ENCODE measurements around the gene GOLIM4. TPM values are rescaled to one million over a fixed set of nuclear protein-coding genes. Genes with fewer than 3 reads are reported as not detected.
"Not testable (repeated sequence)": the region's sequence is repeated elsewhere in the genome, so short reads cannot be mapped to it uniquely, and the experiment has no call there.

Gene GOLIM4
- total RNA-seq, 1 donor from 2014 or later, result 3.4 TPM

DNA sequence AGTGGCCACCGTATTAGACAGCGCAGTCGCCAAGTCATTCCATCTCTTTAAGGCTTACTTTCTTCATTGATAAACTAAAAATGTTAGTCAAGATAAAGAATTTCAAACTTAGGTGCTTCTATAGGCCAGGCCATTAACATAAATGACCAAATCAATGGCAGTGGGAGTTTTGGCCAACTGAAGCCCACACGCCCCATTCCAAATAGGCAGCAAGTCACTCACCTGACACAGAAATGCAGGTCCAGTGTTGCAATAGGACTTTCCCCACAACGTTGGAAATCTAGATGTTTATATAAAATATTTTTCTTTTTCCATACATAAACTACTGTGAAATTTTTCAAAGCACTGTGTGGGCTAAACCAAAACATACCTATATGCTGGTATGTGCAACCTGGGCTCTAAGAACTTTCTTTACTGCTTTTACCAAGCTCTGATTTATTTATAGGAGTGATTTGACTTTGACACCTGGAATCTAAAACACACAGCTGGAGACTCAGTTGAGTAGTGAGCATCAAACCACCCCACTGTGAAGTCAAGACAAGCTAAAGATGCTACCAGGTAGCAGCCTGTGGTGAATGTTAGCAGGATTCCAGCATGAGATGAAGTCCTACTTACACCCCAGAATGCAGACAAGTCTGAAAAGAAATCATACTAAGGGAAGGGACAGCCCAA lies 15.1 kb downstream of the GOLIM4 start:
- intact Hi-C loops (cut with micrococcal nuclease), result no loop called here

DNA sequence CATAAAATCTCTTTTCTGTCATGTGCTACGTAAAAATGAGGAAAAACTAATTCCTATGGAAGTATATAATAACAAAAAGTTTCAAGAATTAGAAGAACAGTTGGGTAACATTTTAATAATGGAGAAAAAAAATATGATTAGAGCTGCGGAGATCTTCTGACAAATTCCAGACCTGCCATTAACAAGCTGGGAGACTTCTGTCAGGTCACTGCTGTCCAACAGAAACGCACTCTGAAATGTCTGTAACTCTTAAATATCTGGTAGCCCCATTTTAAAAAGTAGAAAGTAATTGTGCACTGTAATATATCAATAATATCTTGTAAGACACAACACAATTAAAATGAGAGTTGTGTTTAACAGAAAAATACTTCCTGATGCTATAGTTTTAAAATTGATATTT lies 15.7 kb downstream of the GOLIM4 start:
- intact Hi-C loops (cut with micrococcal nuclease), result no loop called here

DNA sequence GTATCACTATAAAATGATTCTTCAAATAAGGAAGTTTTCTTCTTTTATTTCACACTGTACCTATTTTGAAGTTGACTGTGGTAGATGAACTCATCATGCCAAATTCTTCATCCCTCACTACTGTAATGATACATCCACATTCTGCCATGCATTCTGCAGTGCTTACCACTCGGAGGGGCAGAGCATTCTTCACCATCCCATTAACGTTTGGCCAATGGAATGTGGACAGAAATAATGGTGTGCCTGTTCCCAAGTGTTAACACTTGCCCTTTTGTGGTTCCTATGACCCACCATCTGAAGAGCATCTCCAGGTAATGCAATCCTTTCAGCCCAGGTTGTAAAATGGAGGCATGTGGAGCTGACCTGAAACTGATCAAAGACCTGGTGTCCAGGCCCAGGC lies 18.6 kb downstream of the GOLIM4 start:
- intact Hi-C loops (cut with micrococcal nuclease), result no loop called here

DNA sequence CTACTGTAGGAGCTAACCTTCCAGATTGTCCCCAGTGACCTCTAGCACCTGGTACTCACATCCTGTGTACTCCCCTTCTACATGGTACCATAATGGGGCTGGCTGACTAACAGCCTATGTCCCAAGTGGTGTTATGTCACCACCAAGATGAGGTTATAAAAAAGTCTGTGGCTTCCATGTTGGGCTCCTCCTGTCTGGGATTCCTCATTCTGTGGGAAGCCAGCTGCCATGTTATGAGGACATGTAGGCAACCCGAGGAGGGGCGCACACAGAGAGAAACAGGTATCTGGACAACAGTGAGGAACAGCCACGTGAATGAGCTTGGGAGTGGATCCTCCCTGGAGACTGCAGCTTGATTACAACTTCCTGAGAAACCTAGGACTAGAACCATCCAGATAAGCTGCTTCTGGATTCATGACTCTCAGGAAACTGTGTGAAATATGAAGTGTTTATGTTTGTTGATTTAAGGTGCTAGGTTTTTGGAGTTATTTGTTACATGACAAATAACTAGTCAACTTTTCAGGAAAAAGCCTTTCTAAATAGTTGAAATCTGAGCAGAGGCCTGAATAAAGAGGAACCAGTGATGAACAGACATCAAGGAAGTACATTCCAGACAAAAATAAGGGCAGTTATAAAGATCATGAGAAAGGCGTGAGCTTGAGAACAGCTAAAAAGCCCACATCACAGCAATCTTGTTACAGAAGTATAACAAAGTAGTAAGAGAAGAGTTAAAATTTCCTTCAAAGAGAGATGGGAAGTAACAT lies 21.7 kb downstream of the GOLIM4 start:
- intact Hi-C loops (cut with micrococcal nuclease), result no loop called here

DNA sequence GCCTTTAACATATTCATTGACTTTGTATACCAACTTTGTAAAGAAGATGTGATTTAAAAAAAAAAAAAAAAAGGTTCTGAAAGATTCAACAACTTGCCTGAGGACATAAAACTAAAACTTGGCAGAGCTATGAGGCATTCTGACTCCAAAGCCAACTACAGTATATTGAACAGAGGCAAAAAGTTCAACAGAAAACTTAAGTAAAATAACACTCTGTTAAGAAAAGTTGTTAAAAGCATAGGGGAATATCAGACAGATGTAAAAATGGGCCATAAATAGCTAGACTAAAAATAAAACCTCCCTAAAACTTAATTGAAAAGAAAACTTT lies 23.4 kb downstream of the GOLIM4 start:
- intact Hi-C loops (cut with micrococcal nuclease), result no loop called here

- intact Hi-C loops (cut with micrococcal nuclease), result no loop called here
These were observed 24.0 kb downstream of the GOLIM4 start for GRCh38 chr3:168071591-168072322.

DNA sequence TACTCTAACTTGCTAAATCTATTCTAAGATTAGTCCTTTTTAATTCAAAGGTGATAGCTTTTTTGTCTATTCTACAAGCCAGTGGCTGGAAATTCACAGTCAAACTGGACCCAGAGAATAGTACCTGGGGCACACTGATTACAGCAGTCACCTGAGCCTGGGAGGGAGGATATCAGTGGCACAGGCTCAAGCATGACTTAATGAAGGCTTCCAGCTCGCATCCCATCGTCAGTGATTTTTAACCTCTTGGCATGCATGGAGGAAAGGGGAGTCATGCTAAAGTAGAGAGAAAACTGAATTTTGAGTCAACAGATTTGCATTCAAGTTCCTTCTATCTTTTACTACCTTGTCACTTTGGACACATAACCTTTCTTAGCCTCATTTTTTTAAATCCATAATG lies 24.8 kb downstream of the GOLIM4 start:
- intact Hi-C loops (cut with micrococcal nuclease), result no loop called here

GRCh38 chr3:168068346-168068745 lies 27.4 kb downstream of the GOLIM4 start:
- intact Hi-C loops (cut with micrococcal nuclease), result no loop called here

- intact Hi-C loops (cut with micrococcal nuclease), result no loop called here
These were observed 28.8 kb downstream of the GOLIM4 start for GRCh38 chr3:168066882-168067281.

GRCh38 chr3:168065569-168065968 lies 30.2 kb downstream of the GOLIM4 start:
- intact Hi-C loops (cut with micrococcal nuclease), result no loop called here

- intact Hi-C loops (cut with micrococcal nuclease), result no loop called here
These were observed 32.6 kb downstream of the GOLIM4 start for GRCh38 chr3:168063122-168063521.

DNA sequence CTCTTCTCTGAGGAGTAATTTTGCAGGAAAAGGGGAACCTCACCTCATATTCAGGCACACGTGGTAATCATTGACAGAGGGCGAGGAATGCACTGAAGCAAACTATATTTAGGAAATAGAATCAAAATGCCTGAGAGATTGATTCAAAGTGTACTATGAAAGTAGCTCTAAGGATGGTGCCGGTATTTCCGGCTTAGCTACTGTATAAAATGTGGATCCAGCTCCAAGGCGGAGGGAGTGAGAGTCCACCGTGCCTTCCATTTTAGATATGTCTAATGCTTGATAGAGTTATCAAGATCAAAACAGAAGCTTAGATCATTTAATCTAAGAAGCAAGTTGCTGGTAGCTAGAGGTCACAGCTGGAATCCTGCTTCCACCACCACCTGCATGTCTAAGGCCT lies 33.0 kb downstream of the GOLIM4 start:
- intact Hi-C loops (cut with micrococcal nuclease), result no loop called here

DNA sequence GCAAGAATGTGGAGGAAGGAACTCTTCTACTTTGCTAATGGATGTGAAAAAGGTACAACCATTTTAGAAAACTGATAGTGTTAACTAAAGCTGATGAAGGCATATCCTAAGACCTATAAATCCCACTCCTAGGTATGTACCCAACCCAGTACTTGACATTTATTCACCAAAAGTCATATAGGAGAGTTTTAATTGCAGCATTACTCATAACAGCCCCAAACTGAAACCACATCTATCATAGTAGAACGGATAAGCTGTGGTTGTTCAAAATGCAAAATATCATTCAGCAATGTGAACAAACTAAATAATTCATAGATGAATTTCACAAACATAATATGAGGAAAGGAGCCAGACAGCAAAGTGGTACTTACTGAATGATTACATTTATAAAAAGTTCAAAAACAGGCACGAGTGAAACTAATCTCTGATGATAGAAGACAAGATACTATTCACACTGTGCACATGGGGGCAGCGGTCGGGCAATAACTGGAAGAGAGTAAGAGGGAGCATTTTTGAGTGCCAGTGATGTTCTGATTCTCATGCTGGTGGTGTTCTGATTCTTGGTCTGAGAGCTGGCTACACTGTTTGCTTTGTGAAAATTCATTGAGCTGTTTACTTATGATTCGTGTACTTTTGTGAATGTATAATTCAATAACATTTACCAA lies 34.3 kb downstream of the GOLIM4 start:
- intact Hi-C loops (cut with micrococcal nuclease), result loop anchor here (1.0 kb wide), 1 partner anchor 34 kb away; the partner anchor contains the start of gene GOLIM4

DNA sequence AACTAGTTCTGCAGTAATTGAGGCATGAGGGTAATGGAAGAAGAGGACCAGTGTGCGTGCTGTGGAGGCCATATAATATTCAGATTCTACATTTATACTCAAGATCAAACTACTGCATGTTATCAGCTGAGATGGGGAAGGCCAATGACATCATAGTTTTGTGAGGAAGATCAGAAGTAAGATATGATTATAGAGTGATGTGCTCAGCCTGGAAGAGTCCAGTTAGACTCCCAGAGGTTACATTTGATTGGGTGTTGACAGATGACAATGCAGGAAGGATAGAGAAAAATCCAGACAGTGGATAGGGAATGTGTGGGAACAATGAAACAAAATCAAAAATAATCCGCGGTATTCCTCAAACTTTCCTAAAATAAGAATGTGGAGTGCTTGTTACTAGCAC lies 35.4 kb downstream of the GOLIM4 start:
- intact Hi-C loops (cut with micrococcal nuclease), result no loop called here

DNA sequence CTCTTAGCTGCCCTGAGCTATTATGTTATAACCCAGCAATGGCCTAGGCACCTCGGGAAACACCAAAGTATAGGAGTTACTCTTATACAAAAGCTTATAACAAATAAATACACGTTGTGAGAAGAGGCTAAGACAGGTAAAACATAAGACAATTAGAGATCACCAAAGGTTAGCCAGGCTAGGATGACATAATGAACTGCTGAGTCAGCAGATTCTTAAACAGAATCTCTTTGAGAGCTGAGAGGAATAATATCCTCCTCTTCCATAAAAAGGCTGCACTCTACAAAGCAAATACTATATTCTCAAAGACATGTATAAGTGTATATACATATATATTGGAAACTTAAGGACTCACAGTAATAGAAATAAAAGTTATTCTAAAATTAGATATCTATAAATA lies 37.2 kb downstream of the GOLIM4 start:
- intact Hi-C loops (cut with micrococcal nuclease), result no loop called here

GRCh38 chr3:168056398-168057230 lies 39.1 kb downstream of the GOLIM4 start:
- intact Hi-C loops (cut with micrococcal nuclease), result not testable (repeated sequence)

- intact Hi-C loops (cut with micrococcal nuclease), result no loop called here
These were observed 41.3 kb downstream of the GOLIM4 start for GRCh38 chr3:168054447-168054846.

GRCh38 chr3:168053115-168053514 lies 42.6 kb downstream of the GOLIM4 start:
- intact Hi-C loops (cut with micrococcal nuclease), result no loop called here

DNA sequence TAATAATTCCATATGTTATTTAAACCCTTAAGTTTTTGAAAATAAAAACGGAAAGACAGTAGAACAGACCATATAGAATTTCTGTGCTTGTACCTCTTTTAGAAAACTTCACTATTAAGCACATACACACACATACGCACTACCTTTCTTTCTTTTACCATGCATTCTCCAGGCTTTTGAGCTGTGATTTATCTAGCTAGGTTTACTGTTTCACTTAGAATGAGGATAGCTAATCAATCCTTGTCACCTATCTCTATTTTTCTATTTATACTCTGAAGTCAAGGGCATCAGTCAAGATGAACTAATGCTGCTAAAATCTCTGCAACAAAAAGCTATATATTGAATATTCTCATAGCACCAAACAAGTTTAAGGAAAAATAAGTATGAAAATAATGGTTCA lies 43.2 kb downstream of the GOLIM4 start:
- intact Hi-C loops (cut with micrococcal nuclease), result no loop called here

GRCh38 chr3:168051531-168052471 lies 43.9 kb downstream of the GOLIM4 start:
- intact Hi-C loops (cut with micrococcal nuclease), result no loop called here
